Measurements from ENCODE around the gene EVX1.
A peak's percentile ranks its signal among the peaks of the same experiment; 100 is the strongest.

Gene EVX1

DNA sequence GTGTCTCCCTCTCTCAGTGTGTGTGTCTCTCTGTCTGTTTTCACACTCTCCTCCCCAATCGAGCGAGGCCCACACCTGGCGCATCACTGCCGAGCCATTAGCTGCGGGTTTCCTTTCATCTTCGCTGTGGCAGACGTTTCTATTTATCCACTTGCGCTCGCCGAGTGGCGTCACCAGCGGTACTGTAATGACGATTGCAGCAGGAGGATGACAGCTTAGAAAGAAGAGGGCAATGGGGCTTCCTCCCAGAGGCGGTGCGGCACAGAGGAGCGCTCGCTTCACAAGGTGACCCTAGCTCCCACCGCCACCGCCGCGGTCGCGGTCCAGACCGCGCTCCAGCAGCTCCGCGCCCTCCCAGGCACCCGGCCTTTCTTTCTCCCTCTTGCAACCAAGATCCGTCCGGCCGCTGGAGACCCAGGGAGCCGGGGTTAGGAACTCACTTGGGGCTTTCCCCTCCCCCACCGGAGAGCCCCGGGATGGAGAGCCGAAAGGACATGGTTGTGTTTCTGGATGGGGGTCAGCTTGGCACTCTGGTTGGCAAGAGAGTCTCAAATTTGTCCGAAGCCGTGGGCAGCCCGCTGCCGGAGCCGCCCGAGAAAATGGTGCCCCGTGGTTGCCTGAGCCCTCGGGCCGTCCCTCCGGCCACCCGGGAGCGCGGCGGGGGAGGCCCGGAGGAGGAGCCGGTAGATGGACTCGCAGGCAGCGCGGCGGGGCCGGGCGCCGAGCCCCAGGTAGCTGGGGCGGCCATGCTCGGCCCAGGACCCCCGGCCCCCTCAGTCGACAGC, at the start of gene EVX1:
EVX1 (plus strand) TSS at position 248 of the 785 bp plus-strand sequence; CDS start at position 477, 229 bp downstream.
- peak; percentile 66 for DNase-seq

GRCh38 chr7:27193335-27194001, 49.1 kb upstream of the EVX1 start:
- peak; percentile 49 for DNase-seq

GRCh38 chr7:27194002-27194352, 48.6 kb upstream of the EVX1 start:
- DNase-seq: no peak

DNA sequence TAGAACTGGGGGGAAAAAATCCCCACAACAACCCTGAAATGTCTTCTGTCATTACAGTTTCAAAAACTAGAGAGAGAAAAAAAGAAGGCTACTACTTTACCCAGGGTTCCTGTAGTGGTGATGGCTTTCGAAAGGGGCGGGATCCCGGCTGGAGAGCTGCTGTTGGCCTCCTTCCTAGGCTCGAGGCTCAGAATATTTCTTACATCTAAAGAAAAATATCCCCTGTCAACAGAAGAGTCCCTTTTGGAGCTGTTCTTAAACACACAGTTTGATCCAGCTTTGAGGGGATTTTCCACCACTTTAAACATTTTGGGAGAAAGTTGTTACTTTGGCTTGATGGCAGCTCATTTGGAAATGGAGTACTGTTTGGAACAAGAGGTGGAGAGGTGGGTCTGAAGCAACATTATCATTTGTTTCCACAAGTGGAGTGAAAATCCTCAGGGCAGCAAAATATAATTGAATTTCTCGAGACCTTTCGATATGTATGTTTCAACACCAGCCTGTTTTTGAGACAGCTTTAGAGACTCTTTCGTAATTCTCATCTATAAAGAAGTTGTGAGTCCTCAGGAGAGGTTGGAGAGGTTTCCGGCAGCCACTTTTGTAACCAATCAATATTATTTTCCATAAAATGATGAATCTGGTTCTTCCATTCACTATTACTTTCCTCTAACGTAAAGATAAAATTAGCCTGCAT, 47.8 kb upstream of the EVX1 start:
- no peak for DNase-seq

DNA sequence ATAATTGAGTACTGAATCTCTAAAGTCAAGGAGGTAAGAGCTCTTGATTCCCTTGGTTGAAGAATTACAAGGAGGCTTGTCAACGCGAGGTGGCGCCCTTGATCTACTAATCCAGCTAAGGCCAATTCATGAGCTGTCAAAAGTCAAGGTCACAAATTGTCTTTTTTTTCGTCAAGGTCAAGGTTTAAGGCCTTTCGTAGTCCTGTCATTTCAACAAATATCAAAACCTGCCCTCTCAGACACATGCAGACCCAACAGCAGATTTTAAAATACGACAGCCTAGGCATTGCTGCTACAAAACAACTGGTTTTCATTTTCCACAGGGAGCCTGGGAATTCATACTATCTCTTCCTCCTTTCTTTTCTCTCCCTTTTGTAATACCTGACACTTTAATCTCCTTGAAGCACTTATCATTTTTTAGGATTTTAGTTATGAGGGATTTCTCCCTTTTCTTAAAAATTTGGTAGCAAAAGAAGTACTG, 46.3 kb upstream of the EVX1 start:
- peak; percentile 91 for DNase-seq

- DNase-seq: no peak
Observed at GRCh38 chr7:27197137-27198042, 45.2 kb upstream of the EVX1 start.

GRCh38 chr7:27198138-27198841, 44.3 kb upstream of the EVX1 start:
- DNase-seq: peak; percentile 59

DNA sequence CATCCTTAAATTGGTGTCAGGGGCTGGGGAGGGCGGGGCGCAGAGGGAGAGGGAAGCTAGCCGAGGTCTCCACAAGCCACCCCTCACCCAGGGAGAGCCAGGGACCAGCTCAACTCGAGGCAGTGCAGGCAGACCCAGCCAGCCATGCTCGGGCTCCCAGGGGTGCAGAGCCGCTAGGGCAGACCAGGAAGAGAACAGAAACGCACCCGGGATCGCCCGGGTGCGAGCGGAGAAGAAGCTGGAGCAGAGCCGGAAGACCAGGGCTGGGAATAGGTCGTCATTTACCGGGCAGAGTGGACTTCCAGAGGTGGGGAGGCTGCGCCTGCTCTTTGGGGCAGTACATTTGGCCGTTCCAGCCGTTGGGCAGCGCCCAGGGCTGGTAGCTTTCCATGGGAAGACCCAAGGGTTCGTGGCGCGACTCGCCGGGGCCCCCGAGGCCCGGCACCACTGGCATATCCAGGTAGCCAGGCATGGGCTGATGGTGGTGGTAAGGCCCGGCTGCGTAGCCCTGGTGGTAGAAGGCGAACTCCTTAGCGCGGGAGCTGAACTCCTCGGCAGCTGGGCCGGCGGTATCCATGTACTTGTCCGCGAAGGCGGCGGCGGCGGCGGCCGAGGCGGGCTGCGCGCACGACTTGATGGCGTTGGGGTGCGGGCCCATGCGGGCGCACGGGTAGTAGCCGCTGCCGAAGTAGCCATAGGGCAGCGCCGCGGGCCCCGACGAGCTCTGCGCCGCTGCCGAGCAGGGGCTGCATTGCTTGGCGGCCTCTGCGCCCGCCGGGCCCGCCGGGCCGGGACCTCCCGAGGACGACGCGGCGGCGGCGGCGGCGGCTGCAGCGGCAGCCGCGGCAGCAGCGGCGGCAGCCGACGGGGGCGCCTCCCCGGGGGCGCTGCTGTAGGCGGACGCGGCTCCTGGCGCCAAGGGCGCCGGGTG, 43.5 kb upstream of the EVX1 start:
- DNase-seq: peak; percentile 64

GRCh38 chr7:27199849-27200760, 42.5 kb upstream of the EVX1 start, which contains the start of gene HOXA13:
Gene HOXA13, minus strand, starts transcription at chr7:27200091. Its CDS starts 14 bp downstream, at chr7:27200077.
- DNase-seq: peak; percentile 58

- DNase-seq: peak; percentile 51
Observed at GRCh38 chr7:27200761-27201579, 41.6 kb upstream of the EVX1 start.

DNA sequence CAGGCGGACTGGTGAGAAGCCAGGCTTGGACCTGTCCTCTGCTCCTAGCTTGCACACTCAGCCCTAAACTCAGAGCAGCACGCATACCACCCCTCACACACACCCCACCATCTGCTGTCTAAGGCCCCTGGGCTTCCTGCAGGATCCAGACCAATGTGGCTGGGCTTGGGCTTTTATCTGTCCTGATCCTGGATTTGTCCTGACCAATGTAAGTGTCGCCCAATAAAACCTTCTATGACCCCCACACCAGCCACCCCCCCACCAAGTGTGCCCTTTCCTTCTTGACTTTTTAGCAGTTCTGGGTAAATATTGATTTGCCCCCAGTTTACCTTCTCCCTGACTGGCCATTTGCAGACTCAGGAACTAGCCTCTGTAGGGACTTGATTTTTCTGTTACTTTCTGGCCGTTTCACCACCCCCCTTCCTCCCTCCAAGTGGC, 41.0 kb upstream of the EVX1 start:
- no peak for DNase-seq

DNA sequence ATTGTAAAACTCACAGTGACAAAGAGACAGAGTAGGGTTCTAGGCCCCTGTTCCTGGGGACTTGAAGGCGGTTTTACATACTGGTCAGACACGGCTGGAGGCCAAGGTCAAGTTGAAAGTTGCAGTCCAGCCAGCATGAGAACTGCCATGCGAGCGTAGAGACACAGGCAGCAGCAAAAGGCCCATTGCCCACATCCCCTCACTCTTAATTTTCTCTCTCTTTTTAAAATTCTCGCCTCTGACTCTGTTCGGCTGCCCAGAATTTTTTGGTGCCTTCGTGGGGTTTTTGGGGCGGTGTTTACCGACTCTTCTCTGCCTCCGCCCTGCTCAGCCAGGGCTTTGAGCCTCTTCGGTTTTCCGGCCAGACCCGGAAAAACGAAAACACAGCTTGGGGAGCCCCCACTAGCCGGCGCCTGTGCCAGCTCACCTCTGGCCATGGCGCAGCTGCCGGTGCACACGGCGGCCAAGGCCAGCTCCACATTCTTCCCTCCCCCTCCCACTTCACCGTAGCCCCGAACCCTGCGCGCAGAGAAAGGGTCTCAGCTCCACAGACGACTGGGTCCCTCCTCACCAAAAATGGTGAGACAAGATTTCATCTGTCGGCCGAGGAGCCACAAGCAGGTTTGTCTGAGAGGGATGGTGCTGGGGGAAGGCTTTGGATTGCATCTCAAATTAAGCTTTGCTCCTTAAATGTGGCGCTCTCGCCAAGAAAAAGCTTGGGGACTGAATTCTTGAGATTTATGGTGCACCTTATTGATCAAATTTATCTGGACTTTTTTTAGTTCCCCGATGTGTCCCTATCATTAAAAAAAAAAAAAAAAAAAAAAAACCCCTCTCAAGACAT, 40.4 kb upstream of the EVX1 start:
- DNase-seq: peak; percentile 47

GRCh38 chr7:27202862-27203134, 39.8 kb upstream of the EVX1 start:
- DNase-seq: no peak

DNA sequence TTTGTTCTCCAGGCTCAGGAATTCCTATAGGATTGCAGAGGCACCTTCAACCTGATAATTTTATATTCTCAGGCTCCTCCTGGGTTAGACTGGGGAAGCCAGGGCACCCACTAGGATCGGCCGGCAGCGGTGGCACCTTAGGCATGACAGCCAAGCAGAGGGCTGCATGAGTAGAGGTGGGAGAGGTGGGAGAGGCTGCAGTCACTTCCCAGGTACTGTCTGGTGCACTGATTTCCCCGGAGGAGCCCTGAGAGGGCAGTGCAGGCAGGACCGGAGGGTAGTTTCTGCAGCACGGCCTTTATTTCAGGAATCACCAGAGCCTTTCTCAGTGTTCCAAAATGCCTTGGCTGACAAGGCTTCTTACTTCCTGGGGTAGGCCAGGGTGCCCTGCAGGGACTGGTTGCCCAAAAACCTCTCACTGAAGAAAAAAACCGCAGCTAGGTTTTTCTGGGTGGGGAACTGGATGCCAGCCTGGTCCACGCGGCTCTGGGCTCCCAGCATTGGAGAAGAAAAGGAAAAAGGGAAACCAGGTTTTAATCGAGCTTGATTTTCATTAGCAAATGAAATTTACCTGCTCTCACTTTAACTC, 39.1 kb upstream of the EVX1 start:
- DNase-seq: peak; percentile 40

GRCh38 chr7:27203964-27204594, 38.5 kb upstream of the EVX1 start:
- no peak for DNase-seq

GRCh38 chr7:27204851-27205322, 37.7 kb upstream of the EVX1 start:
- peak; percentile 56 for DNase-seq
